HK-2 (cell line): ENCODE results near the gene CDC45.
"Not testable (repeated sequence)": the region's sequence is repeated elsewhere in the genome, so short reads cannot be mapped to it uniquely, and the experiment has no call there.

Experiments
- DNase-seq: peaks from one replicate; pipeline ENCODE4 v3.0.0-alpha.2; 2018; ENCODE audit not compliant: unreplicated experiment

CDC45 gene

GRCh38 chr22:19530751-19531150 lies 51.0 kb downstream of the CDC45 start:
- DNase-seq, result no peak

GRCh38 chr22:19531327-19531726 lies 51.6 kb downstream of the CDC45 start:
- DNase-seq, result not testable (repeated sequence)

GRCh38 chr22:19533049-19533626 lies 53.4 kb downstream of the CDC45 start:
- DNase-seq, result no peak

GRCh38 chr22:19533857-19534256 lies 54.1 kb downstream of the CDC45 start:
- no peak for DNase-seq

- DNase-seq, result no peak
Measured at GRCh38 chr22:19535001-19535400, 55.3 kb downstream of the CDC45 start.

- no peak for DNase-seq
Measured at GRCh38 chr22:19536564-19536963, 56.8 kb downstream of the CDC45 start.

GRCh38 chr22:19537941-19538488 lies 58.3 kb downstream of the CDC45 start:
- DNase-seq, result no peak

GRCh38 chr22:19540394-19540793 lies 60.7 kb downstream of the CDC45 start:
- no peak for DNase-seq

GRCh38 chr22:19543970-19544708 lies 64.4 kb downstream of the CDC45 start:
- DNase-seq, result no peak

GRCh38 chr22:19545935-19546207 lies 66.2 kb downstream of the CDC45 start:
- no peak for DNase-seq

GRCh38 chr22:19546680-19547079 lies 67.0 kb downstream of the CDC45 start:
- DNase-seq, result no peak

GRCh38 chr22:19547620-19548019 lies 67.9 kb downstream of the CDC45 start:
- no peak for DNase-seq

GRCh38 chr22:19548427-19548826 lies 68.7 kb downstream of the CDC45 start:
- not testable (repeated sequence) for DNase-seq

- no peak for DNase-seq
Measured at GRCh38 chr22:19548964-19549363, 69.2 kb downstream of the CDC45 start.

- DNase-seq, result no peak
Measured at GRCh38 chr22:19549428-19549827, 69.7 kb downstream of the CDC45 start.

- no peak for DNase-seq
Measured at GRCh38 chr22:19550382-19550781, 70.7 kb downstream of the CDC45 start.

- no peak for DNase-seq
Measured at GRCh38 chr22:19553201-19553600, 73.5 kb downstream of the CDC45 start.

- DNase-seq, result no peak
Measured at GRCh38 chr22:19554834-19555404, 75.2 kb downstream of the CDC45 start.

- DNase-seq, result no peak
Measured at GRCh38 chr22:19555651-19556050, 75.9 kb downstream of the CDC45 start.

GRCh38 chr22:19556963-19557545 lies 77.3 kb downstream of the CDC45 start:
- no peak for DNase-seq

GRCh38 chr22:19559324-19559811 lies 79.6 kb downstream of the CDC45 start:
- no peak for DNase-seq

- no peak for DNase-seq
Measured at GRCh38 chr22:19559956-19560355, 80.2 kb downstream of the CDC45 start.
